K562 (cell line): ENCODE data around the gene YIPF2. TPM values are rescaled to one million over a fixed set of nuclear protein-coding genes. Genes with fewer than 3 reads are reported as not detected.

ENCODE experiments used
- ATAC-seq: fragments of 200-7000 bp; cut with Tn5 transposase; 3 replicates; pipeline ENCODE4 v1.9.1; 2020; ENCODE audit warnings: moderate library complexity
- BruUV-seq: library from RNA; stranded (reverse); fragments of 400-500 nt; replicated peaks from 2 replicates; lab custom pipeline; 2021; lab: Mats Ljungman, UMichigan
- CTCF ChIA-PET: fragments of 300-600 bp; formaldehyde crosslinking; extraction: SDS; loops from one replicate; lab custom pipeline; 2021; ENCODE audit warnings: low intra/inter-chr PET ratio; lab: Yijun Ruan, JAX
- POLR2A ChIA-PET: fragments of 300-600, 350-650 bp; sonication (Branson Sonifier 250); formaldehyde crosslinking; extraction: SDS; loops from one replicate; lab custom pipeline; 2021; ENCODE audit warnings: antibody characterized with exemption, inconsistent platforms; lab: Yijun Ruan, JAX
- DNase-seq, 4 experiments: peaks; one replicate each; pipeline versions ENCODE4 v3.0.0 to v3.0.0-alpha.2; 2011 to 2018; ENCODE audit warnings: low spot score in 3 of 4, mixed read lengths in 3 of 4; ENCODE audit errors: extremely low read depth in 1 of 4
- FAIRE-seq: peaks from 2 replicates; lab custom pipeline; 2011; peaks lifted over from hg19 to GRCh38; lab: Jason Lieb, UNC
- H2AFZ ChIP-seq: 2 replicates; pipeline ENCODE4 v1.6.0; 2011; ENCODE audit warnings: low read depth, low read length, control low read depth, inconsistent platforms
- H3K27ac ChIP-seq: fragments of 200-600 bp; 3 replicates; pipeline ENCODE4 v1.8.0; 2011; ENCODE audit warnings: low read depth, mild to moderate bottlenecking, control low read depth, inconsistent platforms, low read length, moderate library complexity, mixed read lengths; ENCODE audit errors: extremely low read depth
- H3K27me3 ChIP-seq, 2 experiments: fragments of 300-600 bp in 1 of 2; 2 replicates in 1 of 2; 3 replicates in 1 of 2; pipeline versions ENCODE4 v1.6.0 to v1.8.0; 2011; ENCODE audit warnings: inconsistent platforms in 2 of 2, low read length in 2 of 2, mild to moderate bottlenecking in 1 of 2, mixed read lengths in 1 of 2, moderate library complexity in 1 of 2; ENCODE audit not compliant: control insufficient read depth in 2 of 2, insufficient read depth in 2 of 2
- H3K36me3 ChIP-seq: fragments of 300-600 bp; 3 replicates; pipeline ENCODE4 v1.8.0; 2011; ENCODE audit warnings: mild to moderate bottlenecking, low read length, inconsistent platforms; ENCODE audit not compliant: control insufficient read depth, insufficient read depth
- H3K4me1 ChIP-seq, 2 experiments: fragments of 200-600 bp in 1 of 2; replicated peaks in 1 of 2; 2 replicates in 1 of 2; 3 replicates in 1 of 2; pipeline versions ENCODE4 v1.5.1 to v1.8.0; 2011; ENCODE audit warnings: inconsistent platforms in 2 of 2, low read length in 2 of 2, mild to moderate bottlenecking in 1 of 2, mixed read lengths in 1 of 2, moderate library complexity in 1 of 2; ENCODE audit not compliant: control insufficient read depth in 2 of 2, insufficient read depth in 2 of 2
- H3K4me2 ChIP-seq: 2 replicates; pipeline ENCODE4 v1.6.1; 2011; ENCODE audit warnings: low read length, control low read depth, inconsistent platforms, mixed read lengths; ENCODE audit not compliant: insufficient read depth
- H3K4me3 ChIP-seq: fragments of 200-600 bp; sonication (generic), shearing (Covaris generic); 2 replicates; pipeline ENCODE4 v1.5.1; 2016; ENCODE audit warnings: control low read depth, inconsistent platforms
- H3K79me2 ChIP-seq: fragments of 200-600 bp; 3 replicates; pipeline ENCODE4 v1.8.0; 2011; ENCODE audit warnings: low read length, inconsistent platforms; ENCODE audit not compliant: control insufficient read depth, insufficient read depth
- H3K9ac ChIP-seq, 2 experiments: 2 replicates each; pipeline versions ENCODE4 v1.6.0 to v1.6.1; 2011; ENCODE audit warnings: low read depth in 2 of 2, low read length in 2 of 2, control low read depth in 1 of 2, inconsistent platforms in 1 of 2, mild to moderate bottlenecking in 1 of 2, mixed read lengths in 1 of 2; ENCODE audit not compliant: insufficient read depth in 1 of 2
- H3K9me1 ChIP-seq: one replicate; pipeline ENCODE4 v1.6.0; 2011; ENCODE audit warnings: inconsistent platforms, mild to moderate bottlenecking, low read length, moderate library complexity; ENCODE audit not compliant: control insufficient read depth, insufficient read depth
- H3K9me3 ChIP-seq: replicated peaks from 2 replicates; pipeline ENCODE4 v1.5.1; 2011; ENCODE audit warnings: low read depth, low read length, inconsistent platforms; ENCODE audit not compliant: control insufficient read depth, insufficient read depth
- H4K20me1 ChIP-seq: replicated peaks from 2 replicates; pipeline ENCODE4 v1.6.1; 2011; ENCODE audit warnings: low read length, inconsistent platforms, mixed read lengths; ENCODE audit not compliant: control insufficient read depth, insufficient read depth
- EGR1 ChIP-seq: fragments of 450-650 bp; conservative IDR thresholded peaks from 2 replicates; pipeline ENCODE4 v1.6.1; 2017; ENCODE audit warnings: mild to moderate bottlenecking
- HDAC1 ChIP-seq, 2 experiments: fragments of 450-650 bp; IDR thresholded peaks; 2 replicates each; pipeline ENCODE4 v1.6.1; 2016 to 2017; ENCODE audit warnings: inconsistent platforms in 1 of 2, mild to moderate bottlenecking in 1 of 2, moderate library complexity in 1 of 2
- L3MBTL2 ChIP-seq: fragments of 450-650 bp; IDR thresholded peaks from 2 replicates; pipeline ENCODE4 v1.6.1; 2016; ENCODE audit warnings: mild to moderate bottlenecking, moderate library complexity
- PTTG1 ChIP-seq: fragments of 450-650 bp; IDR thresholded peaks from 2 replicates; pipeline ENCODE4 v1.6.1; 2016; ENCODE audit warnings: low read depth, mild to moderate bottlenecking, missing genetic modification characterization, missing compliant biosample characterization
- ZFX ChIP-seq: sonication (generic); formaldehyde crosslinking; IDR thresholded peaks from 2 replicates; pipeline ENCODE4 v1.8.0; 2022; ENCODE audit warnings: mild to moderate bottlenecking, missing genetic modification reagents, moderate library complexity
- ZNF431 ChIP-seq: sonication (generic); formaldehyde crosslinking; IDR thresholded peaks from 2 replicates; pipeline ENCODE4 v1.8.0; 2022; ENCODE audit warnings: mild to moderate bottlenecking, missing genetic modification reagents
- ZNF766 ChIP-seq: fragments of 200-800 bp; sonication (Bioruptor generic); conservative IDR thresholded peaks from 2 replicates; pipeline ENCODE4 v1.6.1; 2016; ENCODE audit warnings: missing genetic modification characterization, missing compliant biosample characterization
- WGBS: fragments of 100-300 bp; shearing (Covaris generic); methylation state at CpG from one replicate; pipeline ENCODE4 v1.1.6; 2016; ENCODE audit warnings: low coverage, mixed read lengths; ENCODE audit not compliant: insufficient coverage; ENCODE audit errors: missing lambda C conversion rate; 5-methylcytosine and 5-hydroxymethylcytosine counted together
- in situ Hi-C: fragments of 300-500 bp; cut with MboI; formaldehyde crosslinking; loops from 4 replicates; pipeline ENCODE4 v1.15.0; 2018; ENCODE audit warnings: inconsistent platforms, mixed read lengths
- intact Hi-C: fragments of 100-400 bp; cut with micrococcal nuclease; formaldehyde crosslinking; loops from 2 replicates; pipeline ENCODE4 v1.14.2; 2022
- polyA plus RNA-seq, 8 experiments: library from polyadenylated mRNA; depleted of rRNA in 4 of 8; stranded (reverse) in 5 of 8; unstranded in 3 of 8; fragments of >200 nt; fragmentation: Nextera tagmentation in 2 of 8; fragmentation: Illumina TruSeq in 1 of 8; extraction: Ambion mirVana in 2 of 8; extraction: Trizol in 1 of 8; gene quantifications; 2 replicates each; pipeline versions ENCODE4 v1.2.1 to v1.2.3, GENCODE V29; 2011 to 2014; ENCODE audit warnings: inconsistent platforms in 1 of 8, missing spikeins in 1 of 8
- total RNA-seq, 7 experiments: library from RNA; depleted of rRNA in 6 of 7; stranded (reverse); fragments of >200 nt in 6 of 7; fragmentation: Illumina TruSeq in 2 of 7; extraction: Trizol in 2 of 7; gene quantifications; 2 replicates each; pipeline versions ENCODE4 v1.2.1 to v1.2.3, GENCODE V29; 2011 to 2021; ENCODE audit warnings: low replicate concordance in 1 of 7
- TF ChIP-seq, protein P1 (sequence below): fragments of 450-650 bp; formaldehyde crosslinking; IDR thresholded peaks from 2 replicates; pipeline ENCODE4 v1.4.0; 2020; ENCODE audit warnings: mild to moderate bottlenecking, moderate library complexity
- TF ChIP-seq, protein P2 (sequence below): fragments of 200-800 bp; sonication (Bioruptor generic); IDR thresholded peaks from 2 replicates; pipeline ENCODE4 v1.6.1; 2017; ENCODE audit warnings: missing genetic modification characterization, missing compliant biosample characterization
- TF ChIP-seq, protein P3 (sequence below): fragments of 450-650 bp; IDR thresholded peaks from 2 replicates; pipeline ENCODE4 v1.6.1; 2016; ENCODE audit warnings: borderline replicate concordance
- TF ChIP-seq, protein P4 (sequence below): sonication (generic); formaldehyde crosslinking; IDR thresholded peaks from 2 replicates; pipeline ENCODE4 v1.9.0; 2022; ENCODE audit warnings: mild to moderate bottlenecking, missing genetic modification reagents
- TF ChIP-seq, protein P5 (sequence below), 3 experiments: fragments of 200-800 bp in 1 of 3; sonication (Bioruptor generic) in 1 of 3; sonication (generic) in 1 of 3; formaldehyde crosslinking in 1 of 3; IDR thresholded peaks; 2 replicates each; pipeline versions ENCODE4 v1.6.1 to v1.8.0; 2016 to 2022; ENCODE audit warnings: mild to moderate bottlenecking in 2 of 3, missing compliant biosample characterization in 2 of 3, missing genetic modification characterization in 2 of 3, missing genetic modification reagents in 1 of 3

Gene YIPF2
- total and polyA plus RNA-seq, 9 of the 15 experiments (the other 6 are each of a cell fraction or from before 2014, with no cell fraction given) = 1.3 to 65.2 (median 31.6) TPM

DNA sequence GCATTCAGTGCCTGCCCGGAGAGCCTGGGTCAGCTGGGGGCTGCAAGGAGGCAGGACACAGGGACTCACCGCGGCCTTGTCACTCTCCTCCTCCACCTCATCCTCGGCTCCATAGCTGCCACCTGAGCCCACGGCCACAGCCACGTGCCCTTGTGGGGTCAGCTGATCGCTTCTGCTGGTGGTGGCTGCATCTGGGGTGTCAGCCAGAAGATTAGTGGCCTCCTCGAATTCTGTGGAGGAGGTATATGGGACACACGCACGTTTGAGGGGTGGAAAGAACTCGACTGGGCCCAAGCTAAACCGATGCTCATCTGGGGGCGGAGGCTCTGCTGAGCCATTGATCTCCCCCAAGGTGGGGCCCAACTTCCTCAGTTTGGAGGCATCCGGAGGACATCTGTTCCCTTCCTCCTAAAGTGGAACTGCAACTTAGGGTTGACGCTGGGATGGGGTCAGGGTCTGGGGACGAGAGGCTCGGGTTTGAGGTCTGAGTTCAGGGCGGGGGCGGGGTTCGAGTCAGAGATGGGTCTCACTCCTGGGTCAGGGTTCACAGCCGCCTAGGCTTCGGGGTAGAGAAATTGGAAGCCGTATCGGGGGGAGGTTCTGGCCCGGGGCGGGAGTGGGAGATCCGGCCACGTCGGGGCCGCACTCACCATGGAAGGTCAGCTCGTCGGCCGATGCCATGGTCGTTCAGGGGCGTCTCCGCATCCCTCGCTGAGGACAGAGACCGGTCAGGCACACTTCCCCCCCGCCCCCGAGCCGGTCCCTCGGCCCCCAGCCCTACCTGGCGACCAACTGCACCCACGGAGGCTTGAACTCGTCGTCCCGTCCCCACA, 493 bp downstream of the YIPF2 start:
- Histone ChIP-seq H3K79me2 (peaks cover 39% of the 10 kb centered on the region), H3K9me1 (no peaks in the 10 kb centered on the region), H2AFZ (peak overlapping the region; percentile 83), H3K36me3 (peaks cover 50% of the 10 kb centered on the region), H3K4me3 (peak overlapping the region; percentile 93), H3K27ac (peak overlapping the region; percentile 78), H3K4me2 (peak overlapping the region; percentile 97), H3K4me1 (peaks cover 6 to 35% of the 10 kb centered on the region in 2 experiments; a peak in 4 of 5 replicates), H3K27me3 (no peaks in the 10 kb centered on the region), H3K9me3 (no peaks in the 10 kb centered on the region), H4K20me1 (peaks cover 3% of the 10 kb centered on the region; the same call in 1 of the 2 replicates), H3K9ac (peak overlapping the region; percentile 88 to 99)
- CTCF ChIA-PET = interaction anchor here (0.6 to 0.7 kb wide), 2 partner anchors 50 to 87 kb away, joined by 3 to 4 read pairs; no protein-coding TSS in a partner anchor
- intact Hi-C loops = loop anchor here (5.0 kb wide), 1 partner anchor 56 kb away; the partner anchor contains the start of gene CARM1
- in situ Hi-C loops = no loop called here
- peak; percentile 51 for ATAC-seq
- peak in 3 of 4 experiments; percentile 32 to 74 (median 72) for DNase-seq
- WGBS = 3% methylated on average over 32 of the region's 47 CpGs
- POLR2A ChIA-PET = interaction anchor here (0.6 to 0.9 kb wide), 4 partner anchors 9 to 55 kb away, joined by 3 to 7 read pairs (median 3); no protein-coding TSS in a partner anchor
- TSS peak; percentile 66 for BruUV-seq
- FAIRE-seq = peak; percentile 71
- peak; percentile 42; the same call in 1 of the 2 replicates for TF ChIP-seq EGR1
- TF ChIP-seq, protein P1, sequence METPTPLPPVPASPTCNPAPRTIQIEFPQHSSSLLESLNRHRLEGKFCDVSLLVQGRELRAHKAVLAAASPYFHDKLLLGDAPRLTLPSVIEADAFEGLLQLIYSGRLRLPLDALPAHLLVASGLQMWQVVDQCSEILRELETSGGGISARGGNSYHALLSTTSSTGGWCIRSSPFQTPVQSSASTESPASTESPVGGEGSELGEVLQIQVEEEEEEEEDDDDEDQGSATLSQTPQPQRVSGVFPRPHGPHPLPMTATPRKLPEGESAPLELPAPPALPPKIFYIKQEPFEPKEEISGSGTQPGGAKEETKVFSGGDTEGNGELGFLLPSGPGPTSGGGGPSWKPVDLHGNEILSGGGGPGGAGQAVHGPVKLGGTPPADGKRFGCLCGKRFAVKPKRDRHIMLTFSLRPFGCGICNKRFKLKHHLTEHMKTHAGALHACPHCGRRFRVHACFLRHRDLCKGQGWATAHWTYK (CRISPR knock-in tag) = peak; percentile 87
- TF ChIP-seq, protein P2, sequence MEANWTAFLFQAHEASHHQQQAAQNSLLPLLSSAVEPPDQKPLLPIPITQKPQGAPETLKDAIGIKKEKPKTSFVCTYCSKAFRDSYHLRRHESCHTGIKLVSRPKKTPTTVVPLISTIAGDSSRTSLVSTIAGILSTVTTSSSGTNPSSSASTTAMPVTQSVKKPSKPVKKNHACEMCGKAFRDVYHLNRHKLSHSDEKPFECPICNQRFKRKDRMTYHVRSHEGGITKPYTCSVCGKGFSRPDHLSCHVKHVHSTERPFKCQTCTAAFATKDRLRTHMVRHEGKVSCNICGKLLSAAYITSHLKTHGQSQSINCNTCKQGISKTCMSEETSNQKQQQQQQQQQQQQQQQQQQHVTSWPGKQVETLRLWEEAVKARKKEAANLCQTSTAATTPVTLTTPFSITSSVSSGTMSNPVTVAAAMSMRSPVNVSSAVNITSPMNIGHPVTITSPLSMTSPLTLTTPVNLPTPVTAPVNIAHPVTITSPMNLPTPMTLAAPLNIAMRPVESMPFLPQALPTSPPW (CRISPR knock-in tag) = peak; percentile 76; the same call in 1 of the 2 replicates
- no peak for TF ChIP-seq PTTG1 (tag)
- TF ChIP-seq ZNF431 (CRISPR knock-in tag) = no peak
- TF ChIP-seq L3MBTL2 = peak; percentile 30; the same call in 1 of the 2 replicates
- 0 out of 2 replicates have a peak, but pooled peaks have one; percentile 7 for TF ChIP-seq ZNF766 (CRISPR knock-in tag)
- TF ChIP-seq, protein P3, sequence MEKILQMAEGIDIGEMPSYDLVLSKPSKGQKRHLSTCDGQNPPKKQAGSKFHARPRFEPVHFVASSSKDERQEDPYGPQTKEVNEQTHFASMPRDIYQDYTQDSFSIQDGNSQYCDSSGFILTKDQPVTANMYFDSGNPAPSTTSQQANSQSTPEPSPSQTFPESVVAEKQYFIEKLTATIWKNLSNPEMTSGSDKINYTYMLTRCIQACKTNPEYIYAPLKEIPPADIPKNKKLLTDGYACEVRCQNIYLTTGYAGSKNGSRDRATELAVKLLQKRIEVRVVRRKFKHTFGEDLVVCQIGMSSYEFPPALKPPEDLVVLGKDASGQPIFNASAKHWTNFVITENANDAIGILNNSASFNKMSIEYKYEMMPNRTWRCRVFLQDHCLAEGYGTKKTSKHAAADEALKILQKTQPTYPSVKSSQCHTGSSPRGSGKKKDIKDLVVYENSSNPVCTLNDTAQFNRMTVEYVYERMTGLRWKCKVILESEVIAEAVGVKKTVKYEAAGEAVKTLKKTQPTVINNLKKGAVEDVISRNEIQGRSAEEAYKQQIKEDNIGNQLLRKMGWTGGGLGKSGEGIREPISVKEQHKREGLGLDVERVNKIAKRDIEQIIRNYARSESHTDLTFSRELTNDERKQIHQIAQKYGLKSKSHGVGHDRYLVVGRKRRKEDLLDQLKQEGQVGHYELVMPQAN = peak; percentile 69
- TF ChIP-seq, protein P4, sequence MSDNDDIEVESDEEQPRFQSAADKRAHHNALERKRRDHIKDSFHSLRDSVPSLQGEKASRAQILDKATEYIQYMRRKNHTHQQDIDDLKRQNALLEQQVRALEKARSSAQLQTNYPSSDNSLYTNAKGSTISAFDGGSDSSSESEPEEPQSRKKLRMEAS (CRISPR knock-in tag) = peak; percentile 80
- TF ChIP-seq, protein P5, sequence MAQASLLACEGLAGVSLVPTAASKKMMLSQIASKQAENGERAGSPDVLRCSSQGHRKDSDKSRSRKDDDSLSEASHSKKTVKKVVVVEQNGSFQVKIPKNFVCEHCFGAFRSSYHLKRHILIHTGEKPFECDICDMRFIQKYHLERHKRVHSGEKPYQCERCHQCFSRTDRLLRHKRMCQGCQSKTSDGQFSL (CRISPR knock-in tag; IDR thresholded peaks at IDR 0.05) = 0 out of 2 replicates have a peak, but pooled peaks have one; percentile 88
- TF ChIP-seq, protein P5 (tag; IDR thresholded peaks at IDR 0.05) = peak in 1 of 2 experiments; percentile 65; a peak in 1 of 4 replicates
- TF ChIP-seq HDAC1 (IDR thresholded peaks at IDR 0.05) = peak in 1 of 2 experiments; percentile 27; a peak in 1 of 4 replicates
- TF ChIP-seq ZFX (CRISPR knock-in tag) = 0 out of 2 replicates have a peak, but pooled peaks have one; percentile 13
